Measurements from ENCODE around the gene MPPE1.
"Not testable (repeated sequence)": the region's sequence is repeated elsewhere in the genome, so short reads cannot be mapped to it uniquely, and the experiment has no call there.

Gene MPPE1

DNA sequence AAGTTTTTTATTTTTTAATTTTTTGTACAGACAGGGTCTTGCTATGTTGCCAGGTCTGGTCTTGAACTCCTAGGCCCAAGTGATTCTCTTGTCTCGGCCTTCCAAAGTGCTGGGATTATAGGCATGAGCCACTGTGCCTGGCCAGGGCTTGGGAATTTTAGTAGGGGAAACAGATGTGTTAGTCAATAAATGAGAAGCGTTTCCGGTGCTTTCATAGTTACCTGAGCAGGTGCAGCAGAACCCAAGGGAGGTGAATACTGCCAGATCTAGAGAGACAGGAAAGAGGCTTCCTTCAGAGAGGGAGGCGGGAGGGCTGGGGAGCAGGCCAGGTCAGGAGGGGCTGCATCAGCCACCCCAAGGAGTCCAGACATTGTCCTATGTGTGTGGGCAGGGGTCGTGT lies 42.7 kb upstream of the MPPE1 start:
- TF ChIP-seq, protein P1, sequence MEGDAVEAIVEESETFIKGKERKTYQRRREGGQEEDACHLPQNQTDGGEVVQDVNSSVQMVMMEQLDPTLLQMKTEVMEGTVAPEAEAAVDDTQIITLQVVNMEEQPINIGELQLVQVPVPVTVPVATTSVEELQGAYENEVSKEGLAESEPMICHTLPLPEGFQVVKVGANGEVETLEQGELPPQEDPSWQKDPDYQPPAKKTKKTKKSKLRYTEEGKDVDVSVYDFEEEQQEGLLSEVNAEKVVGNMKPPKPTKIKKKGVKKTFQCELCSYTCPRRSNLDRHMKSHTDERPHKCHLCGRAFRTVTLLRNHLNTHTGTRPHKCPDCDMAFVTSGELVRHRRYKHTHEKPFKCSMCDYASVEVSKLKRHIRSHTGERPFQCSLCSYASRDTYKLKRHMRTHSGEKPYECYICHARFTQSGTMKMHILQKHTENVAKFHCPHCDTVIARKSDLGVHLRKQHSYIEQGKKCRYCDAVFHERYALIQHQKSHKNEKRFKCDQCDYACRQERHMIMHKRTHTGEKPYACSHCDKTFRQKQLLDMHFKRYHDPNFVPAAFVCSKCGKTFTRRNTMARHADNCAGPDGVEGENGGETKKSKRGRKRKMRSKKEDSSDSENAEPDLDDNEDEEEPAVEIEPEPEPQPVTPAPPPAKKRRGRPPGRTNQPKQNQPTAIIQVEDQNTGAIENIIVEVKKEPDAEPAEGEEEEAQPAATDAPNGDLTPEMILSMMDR (conservative IDR thresholded peaks at IDR 0.05), result no peak

DNA sequence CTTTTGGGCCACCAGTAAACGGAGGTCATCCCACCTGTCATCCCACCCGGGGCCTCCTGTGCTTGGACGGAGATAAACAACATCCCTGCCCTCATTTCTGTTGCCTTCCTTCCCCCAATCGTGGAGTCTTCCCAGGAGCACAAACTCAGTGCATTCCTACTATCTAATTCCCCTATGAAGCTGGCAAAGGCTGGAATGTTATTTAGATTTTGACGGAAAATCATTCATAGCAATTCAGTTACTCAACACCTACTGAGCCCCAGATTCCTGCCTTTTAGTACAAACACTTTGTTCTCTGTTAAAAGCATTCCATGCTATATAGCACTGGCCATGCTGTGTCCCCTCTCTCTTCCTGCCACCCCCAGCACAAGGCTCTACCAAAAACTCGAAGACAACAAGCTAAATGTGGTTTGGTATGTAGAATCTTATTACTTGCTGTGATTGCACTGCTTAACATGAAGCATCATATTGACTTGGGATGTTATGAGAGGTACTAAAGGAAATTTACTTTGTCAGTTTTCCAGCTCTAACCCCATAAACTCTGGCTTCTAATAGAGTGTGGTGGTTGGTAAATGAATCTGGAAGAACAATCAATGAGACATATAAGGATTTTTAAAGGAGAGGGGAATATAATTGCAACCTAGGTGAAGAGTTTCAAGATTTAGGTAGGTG lies 40.9 kb upstream of the MPPE1 start:
- TF ChIP-seq, protein P1 (conservative IDR thresholded peaks at IDR 0.05), result no peak
- H3K27ac ChIP-seq, result peak overlapping the region; percentile 70

More for the DNA sequence above, 42.7 kb upstream of the MPPE1 start:
- no peak overlapping the region for H3K27ac ChIP-seq

DNA sequence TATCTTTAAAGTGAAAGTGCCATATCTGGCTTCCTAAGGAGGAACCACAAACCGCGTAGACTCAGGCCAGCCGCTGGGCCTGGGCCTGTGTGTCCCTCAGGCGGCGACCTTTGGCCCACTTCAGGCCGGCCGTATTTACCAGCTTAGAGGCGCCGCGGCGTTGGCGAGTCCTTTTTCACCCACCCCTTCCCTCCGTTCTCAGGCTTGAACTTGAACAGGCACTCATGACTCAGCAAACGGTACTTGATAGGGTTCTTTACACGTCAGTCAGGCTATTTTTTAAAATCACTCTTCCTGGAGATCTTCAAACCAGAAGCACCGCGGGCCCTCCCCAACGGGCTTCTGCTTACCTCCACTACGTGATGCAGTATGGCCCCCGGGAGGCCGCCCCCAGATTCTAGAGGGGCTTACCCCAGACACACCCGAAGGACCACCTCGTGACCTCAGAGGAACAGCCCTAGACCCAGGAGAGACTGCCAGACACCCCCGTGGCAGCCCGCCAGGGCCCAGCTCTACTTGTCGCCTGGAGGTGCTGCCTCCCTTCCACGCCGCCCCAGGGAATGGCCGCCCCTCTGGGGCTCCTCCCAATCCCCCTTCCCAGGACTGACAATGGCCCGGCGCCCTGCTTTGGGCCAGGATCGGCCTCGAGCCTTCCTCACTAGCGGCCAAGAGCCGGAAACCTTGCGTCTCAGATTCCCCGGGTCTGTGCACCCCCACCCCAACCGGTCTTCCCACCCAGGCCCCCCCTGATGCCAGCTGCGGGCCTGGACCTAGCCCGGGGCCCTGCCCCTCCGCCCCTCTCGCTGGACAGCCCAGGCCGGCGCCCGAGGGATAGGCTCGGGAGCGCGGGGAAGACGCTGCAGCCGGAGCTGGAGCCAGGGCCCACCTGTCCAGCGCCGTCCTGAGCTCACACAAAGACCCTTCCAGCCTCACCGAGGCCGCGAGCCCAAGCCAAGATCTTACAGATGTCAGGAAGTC lies 39.4 kb upstream of the MPPE1 start:
- TF ChIP-seq, protein P1 (conservative IDR thresholded peaks at IDR 0.05), result no peak
- H3K27ac ChIP-seq, result peak overlapping the region; percentile 70; the same call in 1 of the 2 replicates

DNA sequence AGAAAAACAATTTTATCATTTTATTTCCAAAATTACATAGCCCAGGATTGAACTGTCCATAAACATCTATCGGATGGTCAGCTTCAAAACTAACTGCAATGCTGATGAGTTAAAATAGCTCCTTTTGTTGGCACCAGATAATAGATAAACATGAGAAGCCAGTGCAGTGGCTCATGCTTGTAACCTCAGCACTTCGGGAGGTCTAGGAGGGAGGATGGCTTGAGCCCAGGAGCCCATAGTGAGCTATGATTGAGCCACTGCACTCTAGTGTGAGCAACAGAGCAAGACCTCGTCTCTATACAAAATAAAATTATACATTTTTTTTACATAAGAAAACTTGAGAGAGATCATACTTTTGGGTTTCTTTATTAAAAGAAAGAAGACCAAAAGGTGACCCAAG lies 38.6 kb upstream of the MPPE1 start:
- H3K27ac ChIP-seq, result no peak overlapping the region
- TF ChIP-seq, protein P1 (conservative IDR thresholded peaks at IDR 0.05), result no peak

DNA sequence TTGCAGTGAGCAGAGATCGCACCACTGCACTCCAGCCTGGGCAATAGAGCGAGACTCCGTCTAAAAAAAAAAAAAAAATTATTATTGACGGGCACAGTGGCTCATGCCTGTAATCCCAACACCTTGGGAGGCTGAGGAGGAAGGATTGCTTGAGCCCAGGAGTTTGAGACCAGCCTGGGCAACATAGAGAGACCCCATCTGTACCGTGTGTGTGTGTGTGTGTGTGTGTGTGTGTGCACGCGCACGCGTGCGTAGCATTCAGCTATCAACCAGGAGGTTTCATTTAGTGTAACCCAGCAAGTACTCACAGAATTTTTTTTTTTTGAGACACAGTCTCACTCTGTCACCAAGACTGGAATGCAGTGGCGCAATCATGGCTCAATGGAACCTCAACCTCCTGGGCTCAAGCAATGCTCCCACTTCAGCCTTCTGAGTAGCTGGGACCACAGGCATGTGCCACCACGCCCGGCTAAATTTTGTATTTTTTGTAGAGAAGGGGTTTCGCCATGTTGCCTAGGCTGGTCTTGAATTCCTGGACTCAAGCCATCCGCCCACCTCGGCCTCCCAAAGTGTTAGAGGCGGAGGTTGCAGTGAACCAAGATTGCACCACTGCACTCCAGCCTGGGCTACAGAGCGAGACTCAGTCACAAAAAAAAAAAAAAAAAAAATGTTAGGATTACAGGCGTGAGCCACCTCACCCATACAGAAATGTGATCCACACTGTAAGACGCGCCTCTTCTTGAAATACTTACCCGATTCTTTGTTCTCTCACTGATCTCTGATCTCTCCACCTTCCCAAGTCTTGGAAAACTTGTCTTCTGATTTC lies 37.9 kb upstream of the MPPE1 start:
- H3K27ac ChIP-seq, result not testable (repeated sequence)

DNA sequence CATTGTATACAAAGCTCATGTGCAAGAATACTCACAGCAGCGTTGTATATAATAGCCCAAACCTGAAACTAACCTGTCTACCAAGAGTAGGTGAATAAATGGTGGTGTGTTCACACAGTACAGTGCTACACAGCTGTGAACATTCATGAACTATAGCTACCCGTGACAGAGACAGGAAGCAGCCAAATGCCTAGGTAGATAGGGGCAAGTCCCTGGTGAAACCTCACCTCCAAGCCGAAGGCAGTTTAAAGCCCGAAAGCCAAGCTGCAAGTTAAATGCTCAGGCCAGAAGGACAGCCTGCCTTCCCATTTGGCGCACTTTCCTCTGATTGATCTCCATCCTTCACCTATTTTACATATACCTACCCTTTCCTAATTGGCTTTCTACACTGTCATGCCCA lies 36.7 kb upstream of the MPPE1 start:
- TF ChIP-seq, protein P1 (conservative IDR thresholded peaks at IDR 0.05), result no peak
- no peak overlapping the region for H3K27ac ChIP-seq

DNA sequence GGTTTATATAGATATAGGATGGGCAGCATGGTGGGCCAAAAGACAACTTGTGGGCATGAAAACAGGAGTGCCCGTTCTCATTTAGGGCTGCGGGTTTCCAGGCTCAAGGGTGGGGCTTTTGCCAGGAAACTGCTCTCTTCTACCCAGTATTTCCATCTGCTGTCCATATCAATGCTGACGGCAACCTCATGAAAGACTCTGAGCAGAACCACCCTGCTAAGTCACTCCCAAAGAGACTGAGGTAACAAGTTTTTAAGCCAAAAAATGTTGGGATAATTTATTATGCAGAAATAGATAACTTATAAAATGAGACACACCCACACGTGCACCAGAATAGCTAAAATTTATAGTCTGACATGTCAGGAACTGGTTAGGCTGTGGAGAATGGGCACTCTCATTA lies 36.1 kb upstream of the MPPE1 start:
- TF ChIP-seq, protein P1 (conservative IDR thresholded peaks at IDR 0.05), result no peak
- H3K27ac ChIP-seq, result no peak overlapping the region

Data from VCaP (cell line).